GM19468 (cell line): ENCODE measurements around the gene ARHGEF6.

Experiments used
- ATAC-seq: cut with Tn5 transposase; IDR thresholded peaks from one replicate; pipeline ENCODE4 v1.9.1; 2021; ENCODE audit warnings: mild to moderate bottlenecking, moderate library complexity, moderate number of reproducible peaks; ENCODE audit not compliant: unreplicated experiment; ENCODE audit errors: extremely low read depth

The ARHGEF6 gene

DNA sequence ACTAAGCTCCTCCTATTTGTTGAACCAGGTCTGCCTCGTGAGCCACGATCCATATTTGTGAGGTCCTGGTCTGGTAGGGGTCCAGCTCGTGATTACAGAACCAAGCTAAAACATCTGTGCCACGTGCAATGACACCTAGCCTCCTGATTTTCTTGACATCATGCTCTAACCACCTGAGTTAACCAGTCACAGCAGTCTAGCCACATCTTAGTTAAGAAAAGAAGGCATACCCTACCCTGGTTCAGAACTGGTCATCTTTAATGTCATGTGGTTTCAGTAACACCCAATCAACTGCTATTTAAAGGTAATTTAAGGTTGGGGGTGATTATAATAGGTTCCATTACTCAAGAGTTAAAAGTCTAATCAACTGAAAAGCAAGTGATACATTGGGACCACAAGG is 28.4 kb downstream of the ARHGEF6 start:
- no peak for ATAC-seq

- ATAC-seq: no peak
Measured at GRCh38 chrX:136750364-136750763, 30.4 kb downstream of the ARHGEF6 start.

DNA sequence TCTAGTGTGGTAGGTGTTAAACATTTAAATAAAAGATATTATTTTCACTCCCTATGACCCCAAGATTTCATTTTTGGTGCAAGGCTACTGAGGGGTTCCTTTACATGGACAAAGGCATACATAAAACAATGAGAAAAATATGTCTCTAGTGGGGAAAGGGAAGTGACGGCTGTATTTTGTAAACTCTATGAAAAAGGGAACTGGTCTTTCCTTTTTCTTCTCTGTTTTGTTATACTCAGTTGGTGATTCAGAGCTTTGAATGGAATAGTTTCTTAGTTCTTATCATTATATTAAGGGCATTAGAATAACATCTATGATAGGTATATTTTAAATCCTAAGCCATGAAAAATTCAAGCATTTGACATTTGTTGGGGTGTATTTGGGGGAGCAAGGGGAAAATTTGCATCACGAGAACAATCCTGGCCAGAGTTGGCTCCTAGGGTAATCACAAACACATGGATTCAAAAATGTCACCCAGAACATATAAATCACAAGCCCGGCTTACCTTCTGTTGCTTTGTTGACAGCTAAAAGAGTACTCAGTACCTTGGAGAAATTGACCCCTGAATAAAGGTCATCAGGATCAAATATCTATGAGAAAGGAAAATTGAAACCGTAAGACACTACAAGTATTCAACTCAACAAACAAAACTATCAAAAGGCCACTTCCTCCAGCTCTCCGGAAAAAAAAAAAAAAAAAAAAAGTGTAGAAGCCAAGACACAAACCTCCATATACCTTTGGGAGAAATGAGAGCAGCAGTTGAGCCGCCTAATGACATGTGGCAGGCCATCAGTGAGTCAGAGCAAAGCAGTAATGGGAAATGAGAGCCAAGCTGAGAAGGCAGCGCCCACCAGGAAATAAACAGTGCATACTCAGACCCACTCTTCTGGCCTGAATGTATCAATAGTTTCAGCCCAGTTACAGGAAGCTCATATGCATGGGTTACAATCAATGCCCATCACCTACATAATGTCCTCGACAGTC is 33.4 kb downstream of the ARHGEF6 start:
- ATAC-seq: no peak

- ATAC-seq: no peak
Measured at GRCh38 chrX:136745215-136746173, 35.2 kb downstream of the ARHGEF6 start.

DNA sequence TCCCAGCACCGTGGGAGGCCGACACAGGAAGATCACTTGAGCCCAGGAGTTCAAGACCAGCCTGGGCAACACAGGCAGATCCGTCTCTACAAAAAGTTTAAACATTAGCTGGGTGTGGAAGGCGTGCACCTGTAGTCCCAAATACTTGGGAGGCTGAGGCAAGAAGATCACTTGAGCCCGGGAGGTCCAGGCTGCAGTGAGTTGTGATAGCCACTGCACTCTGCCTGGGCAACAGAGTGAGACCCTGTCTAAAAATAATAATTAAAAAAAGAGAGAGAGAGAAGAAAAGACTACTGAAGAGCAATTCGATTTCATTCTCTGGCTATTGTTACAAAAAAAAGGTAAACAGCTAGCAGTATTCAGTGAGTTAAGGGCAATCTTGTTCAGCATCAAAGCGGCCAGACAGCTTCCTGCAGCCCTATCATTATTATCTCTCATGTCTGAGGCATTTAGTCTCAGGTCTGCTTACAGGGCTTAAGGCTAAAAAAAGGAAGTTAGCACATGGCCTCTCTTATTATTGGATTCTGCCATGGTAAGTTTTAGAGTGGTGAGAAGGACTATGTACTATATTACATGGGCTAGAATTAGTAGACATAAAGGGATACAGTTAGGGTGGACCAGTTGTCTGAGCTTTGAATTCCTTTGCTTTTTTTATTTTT is 37.9 kb downstream of the ARHGEF6 start:
- no peak for ATAC-seq

- no peak for ATAC-seq
Measured at GRCh38 chrX:136738049-136738729, 42.5 kb downstream of the ARHGEF6 start.

DNA sequence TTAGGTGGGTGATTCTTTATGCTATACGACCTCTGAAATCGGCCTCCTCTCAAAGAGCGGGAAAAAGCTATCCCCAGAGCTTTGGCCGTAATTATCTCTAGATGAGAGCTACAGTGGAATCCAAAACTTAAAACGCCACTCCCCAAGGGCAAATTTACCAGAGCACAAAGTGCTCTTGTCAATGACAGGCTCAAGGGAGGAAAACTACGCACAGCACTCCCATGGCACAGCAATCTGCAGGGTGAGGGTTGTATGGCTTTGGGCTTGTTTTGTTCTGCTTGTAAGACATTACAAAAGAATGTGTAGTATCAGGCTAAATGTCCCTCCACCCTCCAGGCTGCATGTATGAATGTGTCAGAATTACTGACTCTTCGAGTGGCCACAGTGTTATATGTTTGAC is 44.0 kb downstream of the ARHGEF6 start:
- ATAC-seq: no peak

DNA sequence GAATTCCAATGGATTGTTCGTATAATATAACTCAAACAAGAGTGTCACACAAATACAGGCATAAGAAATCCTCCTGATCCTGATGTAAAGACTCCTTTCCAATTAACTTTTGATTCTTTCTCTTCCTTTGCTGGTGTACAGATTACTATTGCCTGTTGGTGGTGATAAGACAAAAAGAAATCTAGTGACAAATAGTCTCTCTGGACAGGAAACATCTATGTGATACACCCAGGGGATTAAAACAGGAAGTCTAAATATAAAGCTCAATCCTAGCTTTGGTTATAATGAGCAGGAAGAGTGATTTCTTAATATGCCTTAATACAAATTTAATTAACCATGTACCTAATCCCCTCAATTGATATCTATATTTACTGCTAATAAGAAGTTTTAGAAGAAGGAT is 45.1 kb downstream of the ARHGEF6 start:
- ATAC-seq: no peak

DNA sequence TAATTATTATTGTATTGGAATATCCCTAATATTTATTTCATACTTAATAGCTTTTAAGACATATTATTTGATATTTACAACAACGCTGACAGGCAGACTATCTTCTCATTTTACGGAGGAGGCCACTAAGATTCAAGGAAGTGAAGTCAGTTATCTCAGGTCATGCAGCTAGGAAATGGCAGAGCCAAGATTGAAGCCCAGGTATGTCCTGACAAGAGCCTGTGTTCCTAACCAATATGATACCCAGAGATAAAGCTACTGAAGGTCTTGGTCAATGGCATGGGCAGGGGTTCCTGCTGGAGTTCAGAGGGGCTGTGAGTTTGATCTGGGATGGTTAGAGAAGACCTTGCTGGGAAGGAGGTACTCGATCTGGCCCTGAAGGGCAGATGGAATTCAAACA is 47.1 kb downstream of the ARHGEF6 start:
- ATAC-seq: no peak

DNA sequence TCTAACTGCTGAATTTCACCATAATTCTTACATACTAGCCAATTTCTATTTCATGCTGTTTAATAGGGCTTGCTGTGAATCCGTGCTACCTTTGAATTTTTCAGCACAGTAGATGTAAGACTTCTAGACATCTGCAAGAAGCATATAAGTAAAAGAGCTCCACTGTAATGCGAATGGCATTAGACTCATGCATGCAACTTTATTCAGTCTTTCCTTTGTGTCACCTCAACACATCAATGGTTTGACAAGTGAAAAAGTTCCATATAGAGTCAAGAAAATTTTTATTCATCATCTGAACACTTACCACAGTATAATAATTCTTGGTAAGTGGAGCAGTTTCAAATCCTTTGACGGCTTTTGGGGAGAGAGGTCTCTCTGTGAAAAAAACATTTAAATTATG is 48.9 kb downstream of the ARHGEF6 start:
- ATAC-seq: no peak

DNA sequence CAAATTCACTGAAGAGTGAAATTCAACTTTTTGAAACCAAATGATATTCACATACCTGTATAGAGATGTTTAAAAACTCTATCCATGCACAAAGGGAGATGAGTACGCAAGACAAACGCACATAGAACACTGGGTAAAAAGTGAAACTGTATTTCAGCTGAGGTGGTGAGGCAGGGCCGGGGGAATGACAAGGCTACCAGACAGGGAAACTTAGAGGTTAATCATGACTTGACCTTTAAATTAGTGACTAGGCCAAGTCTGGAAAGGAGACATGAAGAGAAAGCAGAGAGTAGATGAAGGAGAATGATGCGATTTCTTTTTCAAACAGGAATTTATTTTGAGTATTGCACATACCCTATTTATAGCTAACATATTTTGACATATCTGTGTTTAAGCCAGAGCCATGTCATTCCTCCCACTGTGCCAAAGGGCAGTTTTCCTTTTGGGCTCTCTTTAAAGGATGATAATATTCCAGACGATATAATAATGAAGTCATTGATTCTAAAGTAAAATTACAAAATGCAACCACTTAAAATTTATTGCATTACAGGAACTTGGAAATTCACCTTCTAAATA is 49.4 kb downstream of the ARHGEF6 start:
- ATAC-seq: no peak

GRCh38 chrX:136728393-136728792 is 52.3 kb downstream of the ARHGEF6 start:
- ATAC-seq: no peak

DNA sequence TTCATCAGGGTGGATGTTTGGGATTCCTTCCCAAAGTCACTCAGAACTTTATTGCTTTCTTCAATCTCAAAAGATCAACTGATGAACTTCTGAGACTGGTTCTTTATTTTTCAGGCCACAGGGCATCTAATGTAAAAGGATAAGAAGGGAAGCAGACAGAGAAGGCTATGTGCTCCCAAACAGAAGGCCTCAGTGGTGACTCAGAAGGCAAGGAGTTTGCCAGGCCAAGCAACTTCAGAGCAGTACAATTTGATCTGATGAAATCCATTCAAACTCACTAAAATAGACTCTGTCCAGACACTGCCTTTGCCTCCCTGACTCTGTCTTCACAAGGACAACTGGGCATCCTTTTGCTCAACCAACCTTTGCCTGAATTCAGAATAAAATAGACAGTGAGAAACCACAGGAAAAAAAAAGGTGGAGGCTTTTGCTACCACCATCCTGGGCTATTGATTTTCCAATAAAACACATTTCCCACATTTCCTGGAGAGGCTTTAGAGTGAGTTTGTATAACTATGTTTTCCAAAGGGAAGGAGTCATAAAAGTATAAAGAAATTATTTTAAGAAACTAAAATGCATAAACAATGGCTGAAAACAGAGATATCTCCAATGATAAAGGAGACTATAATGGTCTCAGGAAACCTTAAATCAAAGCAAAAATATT is 55.2 kb downstream of the ARHGEF6 start:
- ATAC-seq: no peak

DNA sequence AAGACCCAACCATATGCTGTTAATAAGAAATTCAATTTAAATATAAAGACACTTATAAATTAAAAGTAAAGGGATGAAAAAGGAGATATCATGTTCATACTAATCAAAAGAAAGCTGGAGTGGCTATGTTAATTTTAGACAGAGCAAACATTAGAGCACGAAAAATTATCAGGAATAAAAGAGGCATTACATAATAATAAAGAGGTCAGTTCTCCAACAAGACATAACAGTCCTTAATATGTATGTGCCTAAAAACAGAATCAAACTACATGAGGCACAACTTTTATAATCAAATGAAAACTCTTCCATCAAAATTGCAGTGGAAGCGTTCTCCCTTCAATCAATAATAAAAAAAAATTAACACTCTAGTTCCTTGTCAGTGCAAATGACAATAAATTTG is 62.6 kb downstream of the ARHGEF6 start:
- no peak for ATAC-seq

DNA sequence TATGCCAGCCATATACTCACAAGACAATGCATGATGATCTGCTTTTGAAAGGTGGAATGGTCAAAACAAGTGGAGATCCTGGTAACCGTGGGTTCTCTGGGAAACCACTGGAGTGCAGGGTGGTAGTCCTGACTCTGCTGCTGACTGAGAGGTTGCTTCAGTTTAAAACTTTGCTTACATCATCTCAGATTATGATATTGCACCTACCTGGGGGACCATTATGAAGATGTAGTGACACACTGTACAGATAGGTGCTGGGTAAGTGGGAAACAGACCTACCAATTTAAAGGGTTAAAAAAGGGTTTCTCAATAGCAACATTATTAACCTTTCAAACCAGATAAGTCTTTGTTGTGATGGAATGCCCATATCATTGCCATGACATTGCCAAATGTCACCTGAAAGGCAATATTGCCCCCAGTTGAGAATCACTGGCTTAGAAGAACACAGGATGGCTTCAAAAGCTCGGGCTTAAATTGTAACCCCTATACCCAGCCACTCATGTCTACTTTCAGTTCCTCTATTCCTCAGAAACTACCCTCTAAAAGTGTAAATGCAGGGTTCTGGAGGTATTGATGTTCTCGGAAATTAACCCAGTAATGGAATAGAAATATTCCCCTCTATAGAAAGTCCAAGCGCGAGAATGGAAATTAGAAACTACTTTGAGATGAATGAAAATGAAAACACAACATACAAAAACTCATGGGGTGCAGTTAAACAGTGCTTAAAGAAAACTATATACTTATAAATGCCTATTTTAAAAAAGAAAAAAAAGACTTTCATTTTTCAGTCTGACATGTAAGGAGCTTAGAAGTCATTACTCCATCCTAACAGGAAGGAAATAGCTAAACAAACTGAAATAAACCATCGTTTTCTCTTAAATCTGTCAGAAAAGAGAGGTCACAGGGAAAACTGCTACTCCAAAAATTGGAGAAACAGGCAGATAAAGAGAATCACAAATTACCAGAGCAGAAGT is 65.8 kb downstream of the ARHGEF6 start:
- peak; percentile 89 for ATAC-seq

- ATAC-seq: no peak
Measured at GRCh38 chrX:136712650-136713310, 68.0 kb downstream of the ARHGEF6 start.

- no peak for ATAC-seq
Measured at GRCh38 chrX:136711147-136711546, 69.6 kb downstream of the ARHGEF6 start.
